MM.1S (cell line): Measurements from ENCODE around the gene ZGPAT.

Experiments
- DNase-seq: peaks from one replicate; pipeline ENCODE4 v3.0.0-alpha.2; 2015
- H2AFZ ChIP-seq: fragments of 300-600 bp; sonication (generic); 2 replicates; pipeline ENCODE4 v1.6.0; 2016; ENCODE audit warnings: antibody characterized with exemption, low read length
- H3F3A ChIP-seq: fragments of 300-600 bp; sonication (generic); 2 replicates; pipeline ENCODE4 v1.6.1; 2016; ENCODE audit warnings: mild to moderate bottlenecking, antibody characterized with exemption, low read length, moderate library complexity, mixed read lengths; ENCODE audit not compliant: insufficient read depth
- H3K27ac ChIP-seq: fragments of 300-600 bp; sonication (generic); 2 replicates; pipeline ENCODE4 v1.5.1; 2016; ENCODE audit warnings: mild to moderate bottlenecking, low read length
- H3K27me3 ChIP-seq: fragments of 300-600 bp; sonication (generic); replicated peaks from 2 replicates; pipeline ENCODE4 v1.6.0; 2016; ENCODE audit warnings: low read length; ENCODE audit not compliant: insufficient read depth
- H3K36me3 ChIP-seq: fragments of 300-600 bp; sonication (generic); replicated peaks from 2 replicates; pipeline ENCODE4 v1.6.1; 2016; ENCODE audit warnings: mild to moderate bottlenecking, low read length, mixed read lengths; ENCODE audit not compliant: insufficient read depth
- H3K4me1 ChIP-seq: fragments of 300-600 bp; sonication (generic); 2 replicates; pipeline ENCODE4 v1.6.1; 2016; ENCODE audit warnings: low read length, mixed read lengths
- H3K4me2 ChIP-seq: fragments of 300-600 bp; sonication (generic); 2 replicates; pipeline ENCODE4 v1.6.0; 2016; ENCODE audit warnings: low read depth, low read length
- H3K4me3 ChIP-seq: fragments of 300-600 bp; sonication (generic); 2 replicates; pipeline ENCODE4 v1.5.1; 2016; ENCODE audit warnings: low read length, mixed read lengths
- H3K79me2 ChIP-seq: fragments of 300-600 bp; sonication (generic); 2 replicates; pipeline ENCODE4 v1.6.1; 2016; ENCODE audit warnings: mixed run types, low read length, mixed read lengths
- H3K9ac ChIP-seq: fragments of 300-600 bp; sonication (generic); 2 replicates; pipeline ENCODE4 v1.6.1; 2016; ENCODE audit warnings: low read length, mixed read lengths
- H3K9me2 ChIP-seq: fragments of 300-600 bp; sonication (generic); replicated peaks from 2 replicates; pipeline ENCODE4 v1.6.1; 2016; ENCODE audit warnings: mild to moderate bottlenecking, low read length, mixed read lengths; ENCODE audit not compliant: insufficient read depth
- H3K9me3 ChIP-seq: fragments of 300-600 bp; sonication (generic); replicated peaks from 2 replicates; pipeline ENCODE4 v1.6.1; 2016; ENCODE audit warnings: mild to moderate bottlenecking, low read length, mixed read lengths; ENCODE audit not compliant: insufficient read depth
- H4K20me1 ChIP-seq: fragments of 300-600 bp; sonication (generic); 2 replicates; pipeline ENCODE4 v1.6.1; 2016; ENCODE audit warnings: mild to moderate bottlenecking, low read length, moderate library complexity, mixed read lengths; ENCODE audit not compliant: insufficient read depth
- CTCF ChIP-seq: fragments of 300-600 bp; sonication (generic); IDR thresholded peaks from 2 replicates; pipeline ENCODE4 v1.5.1; 2016; ENCODE audit warnings: antibody characterized with exemption, low read length, mixed read lengths
- EZH2 ChIP-seq: fragments of 300-600 bp; sonication (generic); optimal IDR thresholded peaks from 2 replicates; pipeline ENCODE3; 2017; ENCODE audit warnings: low read depth, mild to moderate bottlenecking, antibody characterized with exemption, low read length, mixed read lengths
- EZH2phosphoT487 ChIP-seq: fragments of 300-600 bp; sonication (generic); IDR thresholded peaks from 2 replicates; pipeline ENCODE4 v1.6.1; 2018; ENCODE audit warnings: antibody characterized with exemption, low read length

The ZGPAT gene

GRCh38 chr20:63737945-63738686 lies 30.3 kb downstream of the ZGPAT start:
- Histone ChIP-seq H3K4me2 (peak overlapping the region; percentile 99), H3K9me3 (no peaks in the 10 kb centered on the region), H3F3A (peaks cover 20% of the 10 kb centered on the region), H3K27ac (peak overlapping the region; percentile 93; the same call in 1 of the 2 replicates), H3K36me3 (no peaks in the 10 kb centered on the region), H2AFZ (no peak overlapping the region), H3K9me2 (no peaks in the 10 kb centered on the region), H3K9ac (peak overlapping the region; percentile 88), H4K20me1 (no peaks in the 10 kb centered on the region), H3K4me1 (peaks cover 12% of the 10 kb centered on the region), H3K4me3 (peak overlapping the region; percentile 86), H3K79me2 (peaks cover 53% of the 10 kb centered on the region), H3K27me3 (no peaks in the 10 kb centered on the region)
- DNase-seq, result peak; percentile 77
- TF ChIP-seq EZH2phosphoT487 (no peak), CTCF (no peak), EZH2 (no peak)

- no peaks in the 10 kb centered on the region for H3K9me3 ChIP-seq
- TF ChIP-seq CTCF (no peak), EZH2phosphoT487 (no peak), EZH2 (no peak)
- DNase-seq, result peak; percentile 74
- no peaks in the 10 kb centered on the region for H3K36me3 ChIP-seq
- no peak overlapping the region for H2AFZ ChIP-seq
- H3K9ac ChIP-seq, result peak overlapping the region; percentile 54
- no peaks in the 10 kb centered on the region for H3K27me3 ChIP-seq
- peak overlapping the region; percentile 59; the same call in 1 of the 2 replicates for H3K27ac ChIP-seq
- peaks cover 12% of the 10 kb centered on the region for H3K4me1 ChIP-seq
- H3K4me2 ChIP-seq, result peak overlapping the region; percentile 99
- H3F3A ChIP-seq, result peaks cover 20% of the 10 kb centered on the region
- H3K4me3 ChIP-seq, result peak overlapping the region; percentile 86
- peaks cover 47% of the 10 kb centered on the region for H3K79me2 ChIP-seq
- no peaks in the 10 kb centered on the region for H4K20me1 ChIP-seq
- no peaks in the 10 kb centered on the region for H3K9me2 ChIP-seq
These were observed 30.9 kb downstream of the ZGPAT start for GRCh38 chr20:63738687-63739129.

- peak; percentile 90 for DNase-seq
These were observed 31.6 kb downstream of the ZGPAT start, which contains the start of gene SLC2A4RG for GRCh38 chr20:63739130-63740069. TSS of gene SLC2A4RG (plus strand) at chr20:63739776. CDS start at chr20:63739913, 137 bp downstream.

More at GRCh38 chr20:63739130-63740069, 31.6 kb downstream of the ZGPAT start, which contains the start of gene SLC2A4RG:
- TF ChIP-seq CTCF, result no peak
- TF ChIP-seq EZH2, result no peak
- no peak for TF ChIP-seq EZH2phosphoT487
- H3K36me3 ChIP-seq, result no peaks in the 10 kb centered on the region
- no peak within 1 kb of the TSS for H2AFZ ChIP-seq
- H3K4me1 ChIP-seq, result peaks cover 12% of the 10 kb centered on the region
- no peaks in the 10 kb centered on the region for H4K20me1 ChIP-seq
- peaks cover 20% of the 10 kb centered on the region for H3F3A ChIP-seq
- peak within 1 kb of the TSS; percentile 86 for H3K4me3 ChIP-seq
- H3K79me2 ChIP-seq, result peaks cover 40% of the 10 kb centered on the region
- no peaks in the 10 kb centered on the region for H3K27me3 ChIP-seq
- H3K9me3 ChIP-seq, result no peaks in the 10 kb centered on the region
- H3K9me2 ChIP-seq, result no peaks in the 10 kb centered on the region
- peak within 1 kb of the TSS; percentile 59; the same call in 1 of the 2 replicates for H3K27ac ChIP-seq
- H3K4me2 ChIP-seq, result peak within 1 kb of the TSS; percentile 99
- H3K9ac ChIP-seq, result peak within 1 kb of the TSS; percentile 54
